MM.1S (cell line): ENCODE data around the gene ANAPC16.
A peak's percentile ranks its signal among the peaks of the same experiment; 100 is the strongest.

Experiments
- DNase-seq: peaks from one replicate; pipeline ENCODE4 v3.0.0-alpha.2; 2015
- H2AFZ ChIP-seq: fragments of 300-600 bp; sonication (generic); 2 replicates; pipeline ENCODE4 v1.6.0; 2016; ENCODE audit warnings: antibody characterized with exemption, low read length
- H3F3A ChIP-seq: fragments of 300-600 bp; sonication (generic); 2 replicates; pipeline ENCODE4 v1.6.1; 2016; ENCODE audit warnings: mild to moderate bottlenecking, antibody characterized with exemption, low read length, moderate library complexity, mixed read lengths; ENCODE audit not compliant: insufficient read depth
- H3K27ac ChIP-seq: fragments of 300-600 bp; sonication (generic); 2 replicates; pipeline ENCODE4 v1.5.1; 2016; ENCODE audit warnings: mild to moderate bottlenecking, low read length
- H3K27me3 ChIP-seq: fragments of 300-600 bp; sonication (generic); replicated peaks from 2 replicates; pipeline ENCODE4 v1.6.0; 2016; ENCODE audit warnings: low read length; ENCODE audit not compliant: insufficient read depth
- H3K36me3 ChIP-seq: fragments of 300-600 bp; sonication (generic); replicated peaks from 2 replicates; pipeline ENCODE4 v1.6.1; 2016; ENCODE audit warnings: mild to moderate bottlenecking, low read length, mixed read lengths; ENCODE audit not compliant: insufficient read depth
- H3K4me1 ChIP-seq: fragments of 300-600 bp; sonication (generic); 2 replicates; pipeline ENCODE4 v1.6.1; 2016; ENCODE audit warnings: low read length, mixed read lengths
- H3K4me2 ChIP-seq: fragments of 300-600 bp; sonication (generic); 2 replicates; pipeline ENCODE4 v1.6.0; 2016; ENCODE audit warnings: low read depth, low read length
- H3K4me3 ChIP-seq: fragments of 300-600 bp; sonication (generic); 2 replicates; pipeline ENCODE4 v1.5.1; 2016; ENCODE audit warnings: low read length, mixed read lengths
- H3K79me2 ChIP-seq: fragments of 300-600 bp; sonication (generic); 2 replicates; pipeline ENCODE4 v1.6.1; 2016; ENCODE audit warnings: mixed run types, low read length, mixed read lengths
- H3K9ac ChIP-seq: fragments of 300-600 bp; sonication (generic); 2 replicates; pipeline ENCODE4 v1.6.1; 2016; ENCODE audit warnings: low read length, mixed read lengths
- H3K9me2 ChIP-seq: fragments of 300-600 bp; sonication (generic); replicated peaks from 2 replicates; pipeline ENCODE4 v1.6.1; 2016; ENCODE audit warnings: mild to moderate bottlenecking, low read length, mixed read lengths; ENCODE audit not compliant: insufficient read depth
- H3K9me3 ChIP-seq: fragments of 300-600 bp; sonication (generic); replicated peaks from 2 replicates; pipeline ENCODE4 v1.6.1; 2016; ENCODE audit warnings: mild to moderate bottlenecking, low read length, mixed read lengths; ENCODE audit not compliant: insufficient read depth
- H4K20me1 ChIP-seq: fragments of 300-600 bp; sonication (generic); 2 replicates; pipeline ENCODE4 v1.6.1; 2016; ENCODE audit warnings: mild to moderate bottlenecking, low read length, moderate library complexity, mixed read lengths; ENCODE audit not compliant: insufficient read depth
- CTCF ChIP-seq: fragments of 300-600 bp; sonication (generic); IDR thresholded peaks from 2 replicates; pipeline ENCODE4 v1.5.1; 2016; ENCODE audit warnings: antibody characterized with exemption, low read length, mixed read lengths
- EZH2 ChIP-seq: fragments of 300-600 bp; sonication (generic); optimal IDR thresholded peaks from 2 replicates; pipeline ENCODE3; 2017; ENCODE audit warnings: low read depth, mild to moderate bottlenecking, antibody characterized with exemption, low read length, mixed read lengths
- EZH2phosphoT487 ChIP-seq: fragments of 300-600 bp; sonication (generic); IDR thresholded peaks from 2 replicates; pipeline ENCODE4 v1.6.1; 2018; ENCODE audit warnings: antibody characterized with exemption, low read length

Gene ANAPC16

GRCh38 chr10:72215611-72216549 lies at the start of gene ANAPC16, which contains the start of gene ASCC1:
TSS of gene ANAPC16 (plus strand) at chr10:72216012. CDS start at chr10:72223915, 7,903 bp downstream.
TSS of gene ASCC1 (minus strand) at chr10:72216276. CDS start at chr10:72213298, 2,978 bp downstream.
- TF ChIP-seq CTCF: no peak
- TF ChIP-seq EZH2: no peak
- TF ChIP-seq EZH2phosphoT487: no peak
- peak within 1 kb of the TSS; percentile 69 for H3K4me2 ChIP-seq

GRCh38 chr10:72167118-72167517 lies 48.7 kb upstream of the ANAPC16 start:
- Histone ChIP-seq H4K20me1 (no peaks in the 10 kb centered on the region), H3K4me3 (no peak overlapping the region), H2AFZ (no peak overlapping the region), H3K9me3 (no peaks in the 10 kb centered on the region), H3K79me2 (no peaks in the 10 kb centered on the region), H3K4me2 (no peak overlapping the region), H3K9me2 (no peaks in the 10 kb centered on the region), H3K27me3 (no peaks in the 10 kb centered on the region), H3F3A (no peaks in the 10 kb centered on the region), H3K27ac (no peak overlapping the region), H3K36me3 (no peaks in the 10 kb centered on the region), H3K4me1 (peaks cover 9% of the 10 kb centered on the region), H3K9ac (no peak overlapping the region)
- no peak for DNase-seq
- no peak for TF ChIP-seq CTCF
- no peak for TF ChIP-seq EZH2phosphoT487
- no peak for TF ChIP-seq EZH2

More at GRCh38 chr10:72215611-72216549, at the start of gene ANAPC16, which contains the start of gene ASCC1:
- Histone ChIP-seq H3K27ac (peak within 1 kb of the TSS; percentile 97), H2AFZ (peak within 1 kb of the TSS; percentile 84), H3K9me2 (no peaks in the 10 kb centered on the region), H3K4me3 (peak within 1 kb of the TSS; percentile 96), H3K36me3 (no peaks in the 10 kb centered on the region), H3K79me2 (peaks cover 51% of the 10 kb centered on the region), H3F3A (peaks cover 11% of the 10 kb centered on the region; the same call in 1 of the 2 replicates), H3K9ac (peak within 1 kb of the TSS; percentile 92), H3K27me3 (no peaks in the 10 kb centered on the region), H3K4me1 (peaks cover 11% of the 10 kb centered on the region), H4K20me1 (no peaks in the 10 kb centered on the region), H3K9me3 (no peaks in the 10 kb centered on the region)
- peak; percentile 95 for DNase-seq

GRCh38 chr10:72170263-72170662 lies 45.5 kb upstream of the ANAPC16 start:
- Histone ChIP-seq H3K4me3 (no peak overlapping the region), H3K36me3 (no peaks in the 10 kb centered on the region), H2AFZ (no peak overlapping the region), H3K79me2 (no peaks in the 10 kb centered on the region), H3F3A (no peaks in the 10 kb centered on the region), H3K27ac (no peak overlapping the region), H3K4me1 (peaks cover 10% of the 10 kb centered on the region), H4K20me1 (no peaks in the 10 kb centered on the region), H3K9me2 (no peaks in the 10 kb centered on the region), H3K9me3 (no peaks in the 10 kb centered on the region), H3K4me2 (no peak overlapping the region), H3K9ac (no peak overlapping the region), H3K27me3 (no peaks in the 10 kb centered on the region)
- no peak for TF ChIP-seq EZH2
- no peak for TF ChIP-seq EZH2phosphoT487
- TF ChIP-seq CTCF: no peak
- DNase-seq: no peak
